ENCODE measurements around the gene PHF21B.
A peak's percentile ranks its signal among the peaks of the same experiment; 100 is the strongest.
"Not testable (repeated sequence)": the region's sequence is repeated elsewhere in the genome, so short reads cannot be mapped to it uniquely, and the experiment has no call there.

Gene PHF21B

DNA sequence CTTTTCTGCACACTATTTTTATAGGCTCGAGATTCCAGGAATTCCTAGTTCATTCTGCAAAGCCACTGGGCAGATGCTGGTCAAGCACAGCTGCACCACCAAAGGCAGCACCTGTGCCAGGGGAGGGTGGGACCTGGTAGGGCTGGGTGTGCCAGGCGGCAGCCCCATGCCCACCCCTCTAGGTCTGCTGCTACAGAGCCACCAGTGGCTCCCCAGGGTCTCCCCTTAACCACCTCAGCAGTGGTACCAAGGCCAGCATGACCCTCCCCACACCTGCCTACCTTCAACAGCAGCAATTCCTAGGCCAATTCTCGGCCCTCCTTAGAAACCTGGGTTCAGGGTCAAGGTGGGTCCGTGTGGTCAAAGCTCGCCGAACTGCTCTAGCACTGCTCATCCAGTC is 39.5 kb downstream of the PHF21B start:
- no peaks in the 10 kb centered on the region for H3K4me1 Mint-ChIP-seq
- peaks cover 22 to 43% of the 10 kb centered on the region in 2 donors for H3K27me3 Mint-ChIP-seq
- H3K4me3 Mint-ChIP-seq = no peak overlapping the region
- H3K27ac Mint-ChIP-seq = no peak overlapping the region
- ATAC-seq (replicated peaks) (no peak), DNase-seq (no peak)
- H3K9me3 Mint-ChIP-seq = no peaks in the 10 kb centered on the region
- H3K36me3 Mint-ChIP-seq = no peaks in the 10 kb centered on the region

DNA sequence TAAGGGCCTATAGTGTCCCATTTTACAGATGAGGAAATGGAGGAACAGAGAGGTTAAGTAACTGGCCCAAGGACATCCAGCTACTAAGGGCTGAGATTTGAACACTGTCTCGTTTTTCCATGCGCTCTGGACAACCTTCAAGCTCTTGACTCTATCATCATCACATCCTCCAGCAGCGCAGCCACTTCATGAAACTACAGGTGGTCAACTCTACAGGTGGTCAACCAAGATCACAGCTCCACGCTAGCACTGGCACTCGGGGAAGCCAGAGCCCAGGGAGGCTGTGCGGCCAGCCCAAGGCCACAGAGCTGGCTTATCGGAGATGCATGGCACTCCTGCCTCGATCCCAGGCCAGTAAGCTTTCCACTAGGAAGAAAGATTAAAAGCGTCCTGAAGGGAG is 40.0 kb downstream of the PHF21B start:
- ATAC-seq (replicated peaks) = no peak
- DNase-seq = no peak
- H3K27ac Mint-ChIP-seq = no peak overlapping the region
- no peaks in the 10 kb centered on the region for H3K4me1 Mint-ChIP-seq
- peaks cover 20 to 44% of the 10 kb centered on the region in 2 donors for H3K27me3 Mint-ChIP-seq
- no peaks in the 10 kb centered on the region for H3K36me3 Mint-ChIP-seq
- H3K4me3 Mint-ChIP-seq = no peak overlapping the region
- H3K9me3 Mint-ChIP-seq = no peaks in the 10 kb centered on the region

DNA sequence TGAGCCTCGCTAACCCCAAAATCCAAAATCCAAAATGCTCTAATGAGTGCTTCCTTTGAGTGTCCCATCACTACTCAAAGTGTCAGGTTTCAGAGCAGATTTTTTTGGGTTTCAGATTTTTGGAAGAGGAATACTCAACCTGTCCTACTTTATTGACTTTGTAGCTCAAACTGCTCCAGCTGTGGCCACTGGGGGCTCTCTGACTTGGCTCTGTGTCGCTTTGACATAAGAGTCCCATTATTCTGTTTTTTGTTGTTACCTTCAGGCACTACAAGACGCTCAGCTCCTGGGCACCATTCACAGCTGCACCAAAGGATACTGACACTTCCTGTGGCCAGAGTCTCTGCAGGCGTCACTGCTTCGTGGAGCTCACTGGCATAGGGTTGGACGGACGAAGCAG is 41.1 kb downstream of the PHF21B start:
- Mint-ChIP-seq H3K4me1 (no peaks in the 10 kb centered on the region), H3K4me3 (no peak overlapping the region), H3K27ac (no peak overlapping the region), H3K36me3 (no peaks in the 10 kb centered on the region), H3K9me3 (no peaks in the 10 kb centered on the region), H3K27me3 (peaks cover 26 to 42% of the 10 kb centered on the region in 2 donors)
- DNase-seq (no peak), ATAC-seq (replicated peaks) (no peak)

DNA sequence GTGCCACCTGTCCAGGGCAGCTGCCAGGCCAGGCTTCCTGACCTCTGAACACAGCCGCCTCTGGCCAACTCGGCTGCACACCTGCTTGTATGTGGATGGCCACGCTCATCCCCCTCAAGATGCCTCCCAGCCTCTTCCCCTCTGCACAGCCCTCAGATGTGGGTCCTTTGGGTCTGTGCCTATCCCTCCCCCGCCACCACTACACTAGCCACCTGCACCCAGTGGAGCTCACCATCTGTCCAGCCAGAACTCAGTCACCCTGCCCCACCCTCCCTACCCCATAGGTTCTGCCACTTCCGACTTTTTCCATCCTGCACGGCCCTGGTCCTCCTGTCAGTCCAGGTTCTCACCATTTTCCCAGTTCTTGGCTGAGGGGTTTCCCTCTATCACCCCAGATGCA is 44.6 kb downstream of the PHF21B start:
- Mint-ChIP-seq H3K9me3 (no peaks in the 10 kb centered on the region), H3K4me3 (no peak overlapping the region), H3K36me3 (no peaks in the 10 kb centered on the region), H3K4me1 (no peaks in the 10 kb centered on the region), H3K27ac (no peak overlapping the region), H3K27me3 (peaks cover 22% of the 10 kb centered on the region in 2 donors)
- ATAC-seq (replicated peaks) (no peak), DNase-seq (no peak)

DNA sequence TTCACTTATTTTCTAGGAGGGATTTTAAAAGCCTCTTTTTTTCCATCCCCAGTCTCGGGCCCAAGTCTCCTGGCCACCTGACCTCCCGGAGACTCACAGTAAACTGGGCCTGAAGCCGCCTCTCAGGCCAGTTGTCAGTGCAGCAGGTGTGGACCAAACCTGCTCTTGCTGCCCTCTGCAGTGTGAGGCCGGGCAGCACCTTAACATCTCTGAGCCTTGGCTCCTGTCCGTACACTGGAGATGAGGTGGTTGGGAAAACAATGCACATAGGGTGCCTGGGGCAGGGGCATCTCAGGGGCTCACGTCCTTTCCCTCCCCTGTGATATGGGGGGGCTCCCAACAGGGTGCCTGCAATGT is 45.1 kb downstream of the PHF21B start:
- peaks cover 19 to 22% of the 10 kb centered on the region in 2 donors for H3K27me3 Mint-ChIP-seq
- ATAC-seq (replicated peaks) = no peak
- DNase-seq = no peak
- no peaks in the 10 kb centered on the region for H3K36me3 Mint-ChIP-seq
- H3K4me3 Mint-ChIP-seq = no peak overlapping the region
- no peaks in the 10 kb centered on the region for H3K4me1 Mint-ChIP-seq
- no peak overlapping the region for H3K27ac Mint-ChIP-seq
- H3K9me3 Mint-ChIP-seq = no peaks in the 10 kb centered on the region

DNA sequence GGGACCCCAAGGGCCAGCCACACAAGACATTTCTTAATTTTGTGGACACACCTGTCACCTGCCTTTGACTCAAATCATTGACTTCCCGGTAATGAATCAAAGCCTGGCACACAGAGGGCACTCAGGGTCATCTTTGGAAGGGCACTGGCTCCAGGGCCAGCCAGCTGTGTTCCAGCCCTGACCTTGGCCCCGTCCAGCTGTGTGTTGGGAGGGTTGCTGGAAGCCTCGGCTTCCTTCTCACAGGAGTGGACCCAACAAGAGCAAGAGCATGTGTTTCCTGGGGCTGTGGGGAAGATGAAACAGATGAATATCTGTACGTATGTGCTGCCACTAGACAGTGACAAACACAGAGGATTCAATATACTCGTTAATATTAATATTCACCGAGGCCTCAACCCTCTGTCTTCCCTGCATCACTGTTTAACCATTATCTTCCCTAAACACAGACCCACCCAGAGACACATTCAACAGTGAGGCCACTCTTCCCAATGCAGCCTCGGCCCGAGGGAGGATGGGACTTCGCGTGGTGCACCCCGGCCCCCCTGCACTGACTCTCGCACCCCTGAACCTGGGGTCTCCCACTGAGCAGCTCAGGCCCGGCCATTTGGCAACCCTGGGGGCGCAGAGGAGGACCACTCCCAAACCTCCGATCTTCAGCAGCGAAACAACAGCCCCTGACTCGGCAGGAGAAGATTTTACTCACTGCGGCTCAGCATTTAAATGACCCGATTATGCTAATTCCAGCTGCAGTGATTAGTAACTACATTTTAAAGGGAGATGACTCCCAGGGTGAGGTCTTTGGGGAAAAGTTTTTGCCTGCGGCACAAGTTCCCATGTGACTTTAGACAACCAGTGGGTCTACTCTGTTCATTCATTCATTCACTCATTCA is 45.7 kb downstream of the PHF21B start:
- no peaks in the 10 kb centered on the region for H3K9me3 Mint-ChIP-seq
- H3K27ac Mint-ChIP-seq = no peak overlapping the region
- H3K36me3 Mint-ChIP-seq = no peaks in the 10 kb centered on the region
- no peaks in the 10 kb centered on the region for H3K4me1 Mint-ChIP-seq
- H3K4me3 Mint-ChIP-seq = no peak overlapping the region
- H3K27me3 Mint-ChIP-seq = peaks cover 22 to 24% of the 10 kb centered on the region in 2 donors
- no peak for ATAC-seq (replicated peaks)
- no peak for DNase-seq

DNA sequence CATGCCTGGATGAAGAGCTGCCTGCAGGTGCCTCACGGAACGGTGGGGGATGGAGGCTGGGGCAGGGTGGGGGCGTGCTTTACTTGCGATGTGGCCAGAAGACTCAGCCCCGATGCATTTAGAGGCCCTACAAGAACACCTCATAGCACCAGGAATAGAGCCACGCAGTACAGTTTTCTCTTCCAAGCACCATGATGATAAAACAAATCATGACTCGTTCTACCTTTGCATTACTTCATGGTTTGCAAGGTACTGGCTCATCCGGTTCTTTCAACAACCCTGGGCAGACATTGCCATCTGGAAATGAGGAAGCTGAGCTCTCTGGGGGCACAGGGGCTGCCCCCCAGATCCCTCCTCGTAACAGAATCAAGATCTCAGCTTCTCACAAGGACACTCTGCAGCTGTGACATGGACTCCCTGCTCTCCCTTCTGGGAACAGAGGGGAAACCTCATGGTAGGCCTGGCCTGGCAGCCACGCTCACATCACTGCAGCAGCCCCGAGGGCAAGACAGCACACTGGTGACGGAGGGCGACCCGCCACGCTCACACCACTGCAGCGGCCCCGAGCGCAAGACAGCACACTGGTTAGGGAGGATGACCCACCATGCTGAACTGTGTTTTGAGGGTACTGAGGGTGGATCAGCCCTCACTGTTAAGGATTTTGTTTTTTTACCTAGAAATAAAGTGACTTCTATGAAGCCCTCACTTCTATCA is 46.9 kb downstream of the PHF21B start:
- H3K36me3 Mint-ChIP-seq = no peaks in the 10 kb centered on the region
- DNase-seq = no peak

DNA sequence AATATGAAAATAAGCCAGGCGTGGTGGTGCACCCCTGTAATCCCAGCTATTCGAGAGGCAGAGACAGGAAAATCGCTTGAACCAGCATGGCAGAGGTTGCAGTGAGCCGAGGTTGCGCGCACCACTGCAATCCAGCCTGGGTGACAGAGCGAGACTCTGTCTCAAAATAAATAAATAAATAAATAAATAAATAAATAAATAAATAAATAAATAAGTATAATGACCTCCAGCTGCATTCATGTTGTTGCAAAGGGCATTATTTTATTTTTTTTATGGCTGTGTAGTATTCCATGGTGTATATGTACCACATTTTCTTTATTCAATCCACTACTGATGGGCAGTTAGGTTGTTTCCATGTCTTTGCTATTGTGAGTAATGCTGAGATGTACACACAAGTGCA is 48.1 kb downstream of the PHF21B start:
- not testable (repeated sequence) for ATAC-seq (replicated peaks); DNase-seq; H3K4me1 Mint-ChIP-seq; H3K36me3 Mint-ChIP-seq; H3K4me3 Mint-ChIP-seq; H3K9me3 Mint-ChIP-seq; H3K27ac Mint-ChIP-seq
- H3K27me3 Mint-ChIP-seq = peaks cover 23 to 29% of the 10 kb centered on the region in 2 donors

More for the DNA sequence above, 46.9 kb downstream of the PHF21B start:
- no peaks in the 10 kb centered on the region for H3K9me3 Mint-ChIP-seq
- H3K4me1 Mint-ChIP-seq = no peaks in the 10 kb centered on the region
- no peak for ATAC-seq (replicated peaks)
- peaks cover 22 to 26% of the 10 kb centered on the region in 2 donors for H3K27me3 Mint-ChIP-seq
- no peak overlapping the region for H3K4me3 Mint-ChIP-seq
- no peak overlapping the region for H3K27ac Mint-ChIP-seq

DNA sequence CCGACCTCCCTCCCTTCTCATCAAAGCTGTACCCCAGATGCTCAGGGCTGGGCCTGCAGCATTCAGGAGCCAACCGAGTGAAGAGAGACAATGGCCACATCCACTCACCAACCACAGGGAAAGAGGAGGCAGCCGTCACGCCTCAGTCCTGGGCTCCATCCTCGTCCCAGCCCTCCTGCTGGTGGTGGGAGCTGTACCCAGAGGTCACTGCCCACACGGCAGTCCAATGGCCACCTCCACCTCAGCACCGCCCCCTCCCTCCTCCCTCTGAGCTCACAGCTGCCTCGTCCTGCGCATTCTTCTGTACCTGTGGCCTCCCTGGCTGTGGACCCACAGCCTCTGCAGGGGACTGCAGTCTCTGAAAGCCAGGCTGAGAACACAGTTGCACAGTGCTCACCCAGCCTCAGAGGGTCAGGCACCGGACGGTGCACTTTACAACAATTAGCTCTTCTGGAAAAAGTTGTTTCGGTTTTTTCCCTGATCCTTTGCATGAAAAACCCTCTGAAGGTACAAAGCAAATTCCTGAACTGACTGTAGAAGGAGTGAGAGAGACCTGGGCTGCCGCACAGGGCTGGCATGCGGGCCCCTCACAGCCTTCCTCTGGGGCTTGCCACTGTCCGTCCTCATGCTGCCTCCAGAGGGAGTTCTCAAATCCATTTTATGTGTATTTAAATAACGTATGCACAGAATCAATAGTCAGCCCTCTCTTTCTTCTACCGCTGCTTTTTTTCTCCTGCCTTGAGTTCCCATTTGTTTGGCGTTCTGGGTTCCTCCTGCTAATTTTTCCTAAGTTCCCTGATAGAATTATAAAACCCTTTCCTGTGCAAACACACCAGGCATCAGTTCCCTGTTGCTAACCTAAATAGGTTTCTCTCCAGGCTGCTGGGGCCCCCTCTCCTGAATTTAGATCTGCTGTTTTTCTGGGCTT is 52.7 kb downstream of the PHF21B start:
- Mint-ChIP-seq H3K36me3 (no peaks in the 10 kb centered on the region), H3K27ac (peak overlapping the region; percentile 31), H3K4me3 (no peak overlapping the region), H3K4me1 (peaks cover 0 to 11% of the 10 kb centered on the region in 2 donors), H3K27me3 (peaks cover 17 to 21% of the 10 kb centered on the region in 2 donors), H3K9me3 (no peaks in the 10 kb centered on the region)
- ATAC-seq (replicated peaks) = no peak
- no peak for DNase-seq

DNA sequence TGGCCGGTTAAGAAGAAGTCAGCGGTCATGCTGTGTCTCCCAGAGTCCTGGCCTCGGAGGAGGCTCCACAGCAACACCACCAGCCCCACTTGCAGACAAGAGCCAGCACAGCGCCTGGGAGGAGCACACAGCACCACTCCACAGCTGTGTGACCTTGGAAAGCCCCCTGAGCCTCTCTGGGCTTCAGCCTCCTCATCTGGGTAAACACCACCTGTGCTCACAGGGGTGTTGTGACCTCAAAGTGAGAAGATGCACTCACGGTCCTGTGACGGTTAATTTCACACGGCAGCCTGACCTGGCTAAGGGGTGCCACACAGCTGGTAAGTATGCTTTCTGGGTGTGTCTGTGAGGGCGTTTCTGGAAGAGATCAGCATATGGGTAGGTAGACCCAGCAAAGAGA is 54.7 kb downstream of the PHF21B start:
- H3K27ac Mint-ChIP-seq = no peak overlapping the region
- peak; percentile 14 for DNase-seq
- H3K9me3 Mint-ChIP-seq = peaks cover 6 to 8% of the 10 kb centered on the region in 2 donors
- peaks cover 0 to 11% of the 10 kb centered on the region in 2 donors for H3K4me1 Mint-ChIP-seq
- H3K27me3 Mint-ChIP-seq = peaks cover 14 to 16% of the 10 kb centered on the region in 2 donors
- peak; percentile 58 to 84 for ATAC-seq (replicated peaks)
- H3K4me3 Mint-ChIP-seq = no peak overlapping the region
- no peaks in the 10 kb centered on the region for H3K36me3 Mint-ChIP-seq

DNA sequence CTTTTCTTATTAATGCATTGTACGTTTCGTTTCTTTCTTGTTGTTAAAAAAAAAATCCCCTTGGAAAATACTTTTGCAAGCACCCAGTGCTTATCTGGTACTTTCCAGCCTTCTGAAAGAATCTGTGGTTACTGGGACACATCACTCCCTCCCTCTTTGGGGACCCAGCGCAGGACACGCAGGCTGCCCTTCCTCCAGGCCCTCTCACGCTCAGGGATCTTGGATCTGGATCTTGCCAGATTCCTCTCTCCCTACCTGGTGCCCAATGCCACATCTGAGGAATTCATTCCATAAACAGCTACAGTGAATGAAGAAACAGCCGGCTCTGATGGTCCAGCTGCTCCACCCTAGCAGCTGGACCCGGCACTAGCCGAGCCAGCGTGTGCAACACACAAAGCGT is 55.7 kb downstream of the PHF21B start:
- Mint-ChIP-seq H3K36me3 (no peaks in the 10 kb centered on the region), H3K4me3 (peak overlapping the region in 1 of 2 donors; percentile 11), H3K27ac (no peak overlapping the region), H3K27me3 (peaks cover 9 to 16% of the 10 kb centered on the region in 2 donors), H3K9me3 (peaks cover 6 to 8% of the 10 kb centered on the region in 2 donors), H3K4me1 (peaks cover 0 to 11% of the 10 kb centered on the region in 2 donors)
- no peak for DNase-seq
- peak in 1 of 2 donors; percentile 28 for ATAC-seq (replicated peaks)

DNA sequence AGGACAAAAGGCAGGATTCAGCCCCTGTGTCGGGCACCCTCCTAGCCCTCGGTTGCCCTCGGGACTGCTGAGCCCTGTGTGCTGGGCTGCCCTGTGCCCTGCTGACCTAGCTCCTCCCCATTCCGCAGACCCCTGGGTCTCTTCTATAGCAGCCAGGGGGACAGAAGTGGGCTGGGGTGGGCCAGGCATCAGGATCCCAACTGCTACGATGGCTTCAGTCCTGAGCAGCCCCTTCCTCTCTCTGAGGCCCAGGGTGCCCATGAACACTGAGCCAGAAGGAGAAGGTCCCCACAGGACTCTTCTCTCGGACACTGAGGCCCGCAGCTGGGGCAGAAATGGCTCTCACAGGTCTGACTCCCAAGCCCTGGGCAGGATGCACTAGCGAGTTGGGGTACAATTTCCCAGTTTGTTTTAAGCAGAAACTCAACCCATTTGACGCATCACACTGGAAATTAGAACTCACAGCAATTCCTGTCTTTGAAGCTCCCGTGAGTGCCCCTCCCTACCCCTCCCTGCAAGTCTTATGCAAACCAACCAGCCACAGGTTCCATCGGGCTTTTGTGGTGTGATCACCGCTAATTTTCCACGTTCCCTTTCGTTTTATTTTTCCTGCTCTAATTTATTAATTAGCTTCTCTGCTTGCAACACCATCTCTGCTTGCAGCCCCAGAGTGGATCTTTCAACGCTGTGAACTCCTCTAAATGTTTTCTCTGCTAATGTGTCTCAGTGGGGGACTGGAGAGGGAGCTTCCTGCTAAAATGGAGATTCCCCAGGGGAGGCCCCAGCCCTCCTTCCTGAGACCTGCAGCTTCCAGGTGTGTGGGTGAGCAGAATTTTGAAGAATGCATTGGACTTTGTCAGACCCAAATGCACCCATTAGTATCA is 56.7 kb downstream of the PHF21B start:
- no peak overlapping the region for H3K4me3 Mint-ChIP-seq
- ATAC-seq (replicated peaks) (no peak), DNase-seq (no peak)
- peaks cover 7 to 16% of the 10 kb centered on the region in 2 donors for H3K27me3 Mint-ChIP-seq
- H3K27ac Mint-ChIP-seq = peak overlapping the region; percentile 11
- H3K9me3 Mint-ChIP-seq = peaks cover 6 to 8% of the 10 kb centered on the region in 2 donors
- no peaks in the 10 kb centered on the region for H3K36me3 Mint-ChIP-seq
- peaks cover 0 to 11% of the 10 kb centered on the region in 2 donors for H3K4me1 Mint-ChIP-seq

DNA sequence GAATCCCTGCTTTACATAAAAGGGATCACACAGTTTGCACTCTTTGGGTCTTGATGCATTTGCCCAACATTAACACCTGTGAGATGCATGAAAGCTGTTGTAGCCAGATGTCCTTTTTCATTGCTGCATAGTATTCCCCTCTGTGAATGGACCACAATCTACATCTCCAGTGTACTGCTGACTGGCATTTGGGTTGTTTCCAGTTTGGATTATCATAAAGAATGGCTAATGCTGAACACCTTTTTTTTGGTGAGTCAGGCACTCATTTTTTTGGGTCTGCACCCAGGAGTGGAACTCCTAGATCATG is 58.3 kb downstream of the PHF21B start:
- Mint-ChIP-seq H3K36me3 (no peaks in the 10 kb centered on the region), H3K9me3 (peaks cover 6 to 8% of the 10 kb centered on the region in 2 donors), H3K4me1 (peaks cover 0 to 11% of the 10 kb centered on the region in 2 donors), H3K4me3 (no peak overlapping the region), H3K27ac (no peak overlapping the region), H3K27me3 (peaks cover 7 to 8% of the 10 kb centered on the region in 2 donors)
- DNase-seq = no peak
- no peak for ATAC-seq (replicated peaks)
